Thyroid gland (tissue), 4 donors: Measurements from ENCODE around the gene PEDS1. TPM values are rescaled to one million over a fixed set of nuclear protein-coding genes. Genes with fewer than 3 reads are reported as not detected.

Source experiments
- DNase-seq, 2 donors: peaks; one replicate each; pipeline ENCODE4 v3.0.0-alpha.2; 2019
- H3K27ac ChIP-seq, 3 donors: fragments of 200-600 bp; sonication (generic); 1 replicate in 2 of 3; 2 replicates in 1 of 3; pipeline ENCODE4 v1.5.1; 2016 to 2019; ENCODE audit warnings: mild to moderate bottlenecking in 1 of 3, moderate library complexity in 1 of 3
- H3K27me3 ChIP-seq: fragments of 200-600 bp; sonication (generic); one replicate; pipeline ENCODE4 v1.5.1; 2019
- H3K36me3 ChIP-seq, 2 donors: fragments of 200-600 bp; sonication (generic); one replicate each; pipeline ENCODE4 v1.5.1; 2016 to 2019
- H3K4me1 ChIP-seq, 2 donors: fragments of 200-600 bp; sonication (generic); one replicate each; pipeline ENCODE4 v1.5.1; 2017 to 2019
- H3K4me3 ChIP-seq, 3 donors: fragments of 200-600 bp; sonication (generic); replicated peaks in 1 of 3; 1 replicate in 2 of 3; 2 replicates in 1 of 3; pipeline ENCODE4 v1.5.1; 2016; ENCODE audit warnings: mild to moderate bottlenecking in 1 of 3
- H3K9me3 ChIP-seq: fragments of 200-600 bp; sonication (generic); one replicate; pipeline ENCODE4 v1.5.1; 2017
- POLR2A ChIP-seq, 2 donors: fragments of 450-650 bp; IDR thresholded peaks; one replicate each; pipeline ENCODE4 v1.6.1; 2017; ENCODE audit warnings: antibody characterized with exemption in 2 of 2, mild to moderate bottlenecking in 2 of 2, moderate library complexity in 1 of 2
- WGBS, 2 donors: methylation state at CpG; one replicate each; pipeline ENCODE4 v1.1.5; 2017; 5-methylcytosine and 5-hydroxymethylcytosine counted together
- intact Hi-C: fragments of 100-400 bp; cut with DNase I; formaldehyde crosslinking; loops from one replicate; pipeline ENCODE4 v1.15.1; 2023
- total RNA-seq, 4 donors: library from RNA; depleted of rRNA; stranded (reverse); fragments of >200 nt; gene quantifications; one replicate each; pipeline ENCODE4 v1.2.3, GENCODE V29; 2016
- TF ChIP-seq, protein P1 (sequence below), 6 experiments: fragments of 200-600 bp in 3 of 6; fragments of 450-650 bp in 3 of 6; sonication (generic) in 3 of 6; IDR thresholded peaks; one replicate each; pipeline ENCODE4 v1.5.1; 2016 to 2019; ENCODE audit warnings: antibody characterized with exemption in 6 of 6, mild to moderate bottlenecking in 2 of 6, inconsistent platforms in 1 of 6, moderate library complexity in 1 of 6

Gene PEDS1
- total RNA-seq, 4 donors from 2014 or later: 15.8 to 22.7 (median 19.7) TPM

DNA sequence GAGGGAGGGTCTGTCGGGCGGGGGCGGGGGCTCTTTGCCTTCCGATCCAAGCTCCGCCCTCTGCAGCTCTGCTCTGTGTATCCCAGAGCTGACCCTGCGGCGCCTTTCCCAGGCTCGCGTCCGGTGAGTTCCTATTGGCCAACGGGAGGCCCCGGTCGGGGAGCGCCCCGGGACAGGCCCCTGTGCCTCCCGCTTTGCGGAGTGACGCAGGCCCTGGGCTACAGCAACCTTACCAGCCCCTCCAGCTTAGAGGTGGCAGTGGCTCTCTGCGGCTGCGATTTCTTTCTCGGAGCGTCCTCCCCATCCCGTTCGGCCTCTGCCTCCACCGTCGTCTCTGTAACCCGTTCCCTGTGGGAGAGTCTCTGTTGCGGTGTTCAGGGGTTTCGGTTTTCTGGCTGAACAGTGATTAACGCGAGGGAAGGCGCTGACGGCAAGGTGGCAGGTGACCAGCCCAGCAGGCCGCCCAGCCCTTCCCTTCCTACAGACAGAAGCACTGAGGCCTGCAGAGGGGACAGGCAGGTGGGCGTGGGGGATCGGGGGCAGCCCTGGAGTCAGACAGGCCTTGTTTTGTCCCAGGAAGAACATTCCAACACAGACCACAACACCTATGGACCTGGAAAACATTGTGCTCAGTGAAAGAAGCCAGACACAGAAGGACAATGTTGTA lies 19.0 kb upstream of the PEDS1 start:
- intact Hi-C loops: loop anchor here (10.0 kb wide), 1 partner anchor 198 kb away; no protein-coding TSS in a partner anchor
- peak; percentile 17 to 79 for TF ChIP-seq POLR2A (IDR thresholded peaks at IDR 0.05)
- TF ChIP-seq, protein P1, sequence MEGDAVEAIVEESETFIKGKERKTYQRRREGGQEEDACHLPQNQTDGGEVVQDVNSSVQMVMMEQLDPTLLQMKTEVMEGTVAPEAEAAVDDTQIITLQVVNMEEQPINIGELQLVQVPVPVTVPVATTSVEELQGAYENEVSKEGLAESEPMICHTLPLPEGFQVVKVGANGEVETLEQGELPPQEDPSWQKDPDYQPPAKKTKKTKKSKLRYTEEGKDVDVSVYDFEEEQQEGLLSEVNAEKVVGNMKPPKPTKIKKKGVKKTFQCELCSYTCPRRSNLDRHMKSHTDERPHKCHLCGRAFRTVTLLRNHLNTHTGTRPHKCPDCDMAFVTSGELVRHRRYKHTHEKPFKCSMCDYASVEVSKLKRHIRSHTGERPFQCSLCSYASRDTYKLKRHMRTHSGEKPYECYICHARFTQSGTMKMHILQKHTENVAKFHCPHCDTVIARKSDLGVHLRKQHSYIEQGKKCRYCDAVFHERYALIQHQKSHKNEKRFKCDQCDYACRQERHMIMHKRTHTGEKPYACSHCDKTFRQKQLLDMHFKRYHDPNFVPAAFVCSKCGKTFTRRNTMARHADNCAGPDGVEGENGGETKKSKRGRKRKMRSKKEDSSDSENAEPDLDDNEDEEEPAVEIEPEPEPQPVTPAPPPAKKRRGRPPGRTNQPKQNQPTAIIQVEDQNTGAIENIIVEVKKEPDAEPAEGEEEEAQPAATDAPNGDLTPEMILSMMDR (IDR thresholded peaks at IDR 0.05): no peak
- peak overlapping the region; percentile 13 to 37 (median 30) for H3K4me3 ChIP-seq
- 4 to 7% methylated on average over 15 to 31 of the region's 36 CpGs for WGBS, 2 donors
- no peaks in the 10 kb centered on the region for H3K36me3 ChIP-seq
- peak overlapping the region; percentile 75 to 88 (median 78) for H3K27ac ChIP-seq
- no peaks in the 10 kb centered on the region for H3K27me3 ChIP-seq
- H3K4me1 ChIP-seq: peaks cover 7 to 18% of the 10 kb centered on the region in 2 donors
- DNase-seq: peak; percentile 84 to 87
- no peaks in the 10 kb centered on the region for H3K9me3 ChIP-seq

DNA sequence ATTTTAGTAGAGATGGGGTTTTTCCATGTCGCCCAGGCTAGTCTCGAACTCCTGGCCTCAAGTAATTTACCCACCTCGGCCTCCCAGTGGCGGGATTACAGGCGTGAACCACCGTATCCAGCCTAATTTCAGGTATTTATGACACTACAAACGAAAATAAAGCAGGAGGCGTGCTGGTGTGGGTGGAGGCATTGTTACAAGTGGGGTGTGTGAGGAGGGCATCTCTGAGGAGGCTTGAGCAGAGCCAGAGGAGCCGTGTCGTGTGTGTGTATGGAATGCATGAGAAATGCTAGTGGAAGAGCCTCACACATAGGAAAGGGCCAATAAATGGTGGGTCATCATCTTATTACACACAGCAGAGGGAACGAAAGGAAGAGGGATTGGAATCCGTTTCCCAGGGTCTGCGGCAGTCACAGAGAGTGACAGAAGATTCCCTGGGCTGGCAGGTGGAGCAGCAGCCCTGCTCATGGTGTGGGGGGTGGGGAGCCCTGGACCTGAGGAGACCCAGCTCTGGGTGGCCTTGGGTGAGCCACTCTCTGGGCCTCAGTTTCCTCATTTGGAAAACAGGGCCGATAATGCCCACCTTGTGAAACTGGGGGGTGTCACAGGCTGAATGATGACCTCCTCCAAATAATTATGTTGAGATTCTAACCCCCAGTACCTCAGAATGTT lies 17.2 kb upstream of the PEDS1 start:
- Histone ChIP-seq H3K4me3 (no peak overlapping the region), H3K36me3 (no peaks in the 10 kb centered on the region), H3K9me3 (no peaks in the 10 kb centered on the region), H3K4me1 (peaks cover 18 to 32% of the 10 kb centered on the region in 2 donors), H3K27ac (no peak overlapping the region), H3K27me3 (no peaks in the 10 kb centered on the region)
- no peak for TF ChIP-seq POLR2A (IDR thresholded peaks at IDR 0.05)
- TF ChIP-seq, protein P1 (IDR thresholded peaks at IDR 0.05): no peak
- WGBS, 2 donors: 91 to 93% methylated on average over 14 of the region's 14 CpGs
- DNase-seq: no peak
- intact Hi-C loops: loop anchor here (10.0 kb wide), 1 partner anchor 196 kb away; no protein-coding TSS in a partner anchor

DNA sequence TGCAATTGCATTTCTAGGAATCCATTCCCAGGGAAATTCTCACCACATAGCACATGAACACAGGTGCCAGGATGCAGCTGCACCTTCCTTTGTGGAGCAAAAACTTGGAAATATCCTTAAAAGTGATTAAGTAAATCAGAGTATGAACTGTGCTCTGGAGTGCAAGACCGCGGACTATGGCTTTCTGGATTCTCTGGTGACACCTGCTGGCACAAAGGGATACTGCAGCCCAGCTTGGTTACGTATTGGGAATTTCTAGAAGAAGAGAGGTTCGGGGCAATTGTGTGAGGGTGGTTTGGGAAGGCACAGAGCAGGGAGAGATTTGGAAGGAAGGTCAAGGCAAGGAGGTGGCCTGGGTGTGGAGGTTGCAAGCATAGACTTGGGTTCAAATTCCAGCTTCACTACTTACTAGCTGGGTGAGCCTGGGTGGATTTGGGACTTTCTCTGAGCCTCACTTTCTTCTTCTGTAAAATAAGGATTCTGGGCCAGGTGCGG lies 15.9 kb upstream of the PEDS1 start:
- H3K9me3 ChIP-seq: no peaks in the 10 kb centered on the region
- intact Hi-C loops: loop anchor here (5.0 kb wide), 1 partner anchor 47 kb away; no protein-coding TSS in a partner anchor
- no peaks in the 10 kb centered on the region for H3K27me3 ChIP-seq
- 23 to 27% methylated on average over 5 of the region's 5 CpGs for WGBS, 2 donors
- H3K4me3 ChIP-seq: no peak overlapping the region
- TF ChIP-seq, protein P1 (IDR thresholded peaks at IDR 0.05): peak; percentile 86 to 98 (median 93)
- TF ChIP-seq POLR2A (IDR thresholded peaks at IDR 0.05): no peak
- no peak overlapping the region for H3K27ac ChIP-seq
- peak; percentile 83 to 84 for DNase-seq
- peaks cover 22 to 35% of the 10 kb centered on the region in 2 donors for H3K4me1 ChIP-seq
- H3K36me3 ChIP-seq: no peaks in the 10 kb centered on the region

DNA sequence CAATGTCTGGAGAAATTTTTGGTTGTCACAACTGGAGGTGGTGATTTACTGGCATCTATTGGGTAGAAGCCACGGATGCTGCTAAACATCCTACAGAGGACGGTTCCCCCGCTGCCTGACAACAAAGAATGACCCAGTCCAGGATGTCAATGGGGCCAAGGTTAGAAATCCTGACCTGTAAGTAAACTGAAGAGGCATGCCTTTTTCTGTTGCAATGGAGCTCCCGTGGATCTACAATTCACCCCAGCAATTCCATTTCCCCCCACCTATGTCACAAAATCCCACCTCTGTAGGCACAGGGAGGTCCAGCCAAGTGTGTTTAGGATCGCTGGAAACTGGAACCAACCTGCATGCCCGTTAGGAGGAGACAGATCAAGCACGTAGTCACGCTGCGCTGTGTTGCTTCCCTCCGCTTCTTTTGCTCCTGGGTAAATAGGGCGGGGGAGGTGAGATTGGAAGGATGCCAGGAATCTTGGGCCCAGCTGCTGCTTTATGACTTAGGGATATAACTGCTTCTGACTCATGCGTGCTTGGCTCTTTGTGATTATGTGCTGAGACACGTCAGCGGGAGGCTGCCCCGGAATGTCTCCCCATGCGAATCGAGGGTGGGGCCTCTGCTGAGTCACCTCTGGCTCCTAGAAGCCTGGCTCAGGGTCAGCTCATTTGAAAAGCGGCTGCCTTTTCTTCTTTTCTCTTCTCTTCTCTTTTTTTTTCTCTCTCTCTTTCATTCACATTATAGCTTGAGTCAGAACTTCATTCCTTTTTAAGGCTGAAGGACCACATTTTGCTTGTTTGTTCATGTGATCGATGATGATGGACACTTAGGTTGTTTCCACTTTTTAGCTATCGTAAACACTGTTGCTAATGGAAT lies 12.4 kb upstream of the PEDS1 start:
- peak overlapping the region; percentile 88 to 96 (median 93) for H3K27ac ChIP-seq
- H3K4me1 ChIP-seq: peaks cover 15 to 23% of the 10 kb centered on the region in 2 donors
- TF ChIP-seq POLR2A (IDR thresholded peaks at IDR 0.05): peak in 1 of 2 donors; percentile 75
- TF ChIP-seq, protein P1 (IDR thresholded peaks at IDR 0.05): no peak
- intact Hi-C loops: loop anchor here (5.0 kb wide), 1 partner anchor 44 kb away; no protein-coding TSS in a partner anchor
- no peaks in the 10 kb centered on the region for H3K9me3 ChIP-seq
- WGBS, 2 donors: 11 to 14% methylated on average over 19 to 20 of the region's 20 CpGs
- H3K36me3 ChIP-seq: no peaks in the 10 kb centered on the region
- H3K4me3 ChIP-seq: peak overlapping the region in 2 of 3 donors; percentile 11 to 12
- peak; percentile 99 for DNase-seq
- no peaks in the 10 kb centered on the region for H3K27me3 ChIP-seq
